ENCODE data around the gene NGRN. TPM values are rescaled to one million over a fixed set of nuclear protein-coding genes. Genes with fewer than 3 reads are reported as not detected.

The NGRN gene
- total RNA-seq, 6 experiments from 2014 or later, result 24.0 to 29.5 (median 26.4) TPM

DNA sequence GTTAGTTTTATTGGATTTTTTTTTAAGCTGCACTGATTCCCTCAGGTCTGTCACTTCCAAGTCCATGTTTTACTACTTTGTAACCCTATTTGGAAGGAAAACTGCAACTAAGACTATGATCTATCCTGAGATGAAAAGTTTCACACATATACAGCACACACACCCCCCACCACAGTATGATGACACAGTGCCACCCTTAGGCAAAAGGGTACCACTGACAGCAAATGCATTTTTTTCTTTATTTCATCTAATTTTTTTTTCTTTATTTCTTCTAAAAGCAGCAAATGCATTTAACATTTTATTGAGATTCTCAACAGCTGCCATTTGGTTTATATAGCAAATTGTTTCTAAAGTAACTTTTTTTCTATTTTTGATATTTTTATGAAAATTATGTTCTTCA is 21.2 kb downstream of the NGRN start:
- no peaks in the 10 kb centered on the region for H3K9me3 ChIP-seq
- DNase-seq, result no peak

DNA sequence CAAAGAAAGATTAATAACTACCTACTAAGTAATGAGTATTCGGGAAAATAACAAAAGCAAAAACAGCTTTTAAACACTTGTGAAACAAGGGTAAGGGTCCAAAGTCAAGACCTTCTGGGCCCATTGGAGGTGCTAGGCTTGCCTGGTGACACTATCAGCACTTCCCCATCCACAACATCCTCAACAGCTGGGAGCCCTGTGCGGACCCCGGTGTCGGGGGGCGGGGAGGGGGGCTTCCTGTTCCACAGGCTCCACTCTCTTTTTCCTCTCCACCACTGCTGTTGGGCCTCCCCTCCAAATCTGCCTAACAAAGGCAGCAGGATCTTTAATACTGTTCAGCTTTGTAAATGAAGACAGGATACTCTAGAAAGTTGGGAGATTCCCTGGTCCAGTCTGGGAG is 21.6 kb downstream of the NGRN start:
- WGBS (ENCODE audit: insufficient coverage, low coverage, low lambda C conversion rate, missing lambda C conversion rate), result 21% methylated on average over 5 of the region's 5 CpGs
- Histone ChIP-seq H3K4me1 (no peaks in the 10 kb centered on the region), H3K4me3 (no peak overlapping the region), H3K27me3 (no peaks in the 10 kb centered on the region), H3K36me3 (no peaks in the 10 kb centered on the region), H3K27ac (no peak overlapping the region), H3K9me3 (no peaks in the 10 kb centered on the region)
- DNase-seq, result no peak
- no peak for TF ChIP-seq POLR2A (IDR thresholded peaks at IDR 0.05)
- no peak for TF ChIP-seq CTCF (IDR thresholded peaks at IDR 0.05)
- intact Hi-C loops (cut with DNase I), result no loop called here
- ATAC-seq, result no peak

More for the DNA sequence above, 21.2 kb downstream of the NGRN start:
- Histone ChIP-seq H3K4me3 (no peak overlapping the region), H3K36me3 (no peaks in the 10 kb centered on the region), H3K27ac (no peak overlapping the region), H3K4me1 (no peaks in the 10 kb centered on the region), H3K27me3 (no peaks in the 10 kb centered on the region)
- ATAC-seq, result peak; percentile 57 to 76 (median 58)
- TF ChIP-seq CTCF (IDR thresholded peaks at IDR 0.05) (peak; percentile 29 to 51 (median 38)), POLR2A (IDR thresholded peaks at IDR 0.05) (no peak)
- intact Hi-C loops (cut with DNase I), result no loop called here

DNA sequence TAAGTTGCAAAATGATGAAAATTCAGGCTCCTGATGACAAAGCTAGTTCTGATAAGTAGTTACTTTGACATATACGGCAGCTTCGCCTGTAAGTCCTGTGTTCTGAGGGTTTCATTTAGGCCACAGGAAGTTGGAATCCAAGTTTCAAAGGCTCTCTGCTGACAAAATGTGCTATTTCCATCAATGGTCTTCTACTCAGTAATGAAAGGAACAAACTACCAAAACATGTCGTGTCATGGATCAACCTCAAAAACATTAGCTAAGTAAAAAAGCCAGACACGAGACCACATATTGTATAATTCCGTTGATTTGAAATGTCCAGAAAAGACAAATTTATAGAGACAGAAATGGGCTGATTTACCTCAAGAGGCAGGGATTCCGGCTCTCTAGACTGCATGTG is 22.5 kb downstream of the NGRN start:
- 62% methylated on average over 6 of the region's 6 CpGs for WGBS (ENCODE audit: insufficient coverage, low coverage, low lambda C conversion rate, missing lambda C conversion rate)
- Histone ChIP-seq H3K27me3 (no peaks in the 10 kb centered on the region), H3K9me3 (no peaks in the 10 kb centered on the region), H3K27ac (no peak overlapping the region), H3K4me1 (no peaks in the 10 kb centered on the region), H3K4me3 (no peak overlapping the region), H3K36me3 (no peaks in the 10 kb centered on the region)
- ATAC-seq, result no peak
- no peak for TF ChIP-seq POLR2A (IDR thresholded peaks at IDR 0.05)
- TF ChIP-seq CTCF (IDR thresholded peaks at IDR 0.05), result no peak
- no peak for DNase-seq
- intact Hi-C loops (cut with DNase I), result no loop called here

GRCh38 chr15:90291679-90292356 is 26.3 kb downstream of the NGRN start:
- Histone ChIP-seq H3K4me1 (peaks cover 0 to 3% (median 0%) of the 10 kb centered on the region in 4 donors), H3K36me3 (no peaks in the 10 kb centered on the region), H3K27ac (no peak overlapping the region), H3K27me3 (no peaks in the 10 kb centered on the region), H3K9me3 (no peaks in the 10 kb centered on the region), H3K4me3 (no peak overlapping the region)
- no peak for TF ChIP-seq CTCF (IDR thresholded peaks at IDR 0.05)
- no peak for TF ChIP-seq POLR2A (IDR thresholded peaks at IDR 0.05)
- 70% methylated on average over 5 of the region's 16 CpGs for WGBS (ENCODE audit: insufficient coverage, low coverage, low lambda C conversion rate, missing lambda C conversion rate)
- intact Hi-C loops (cut with DNase I), result no loop called here
- ATAC-seq (no peak), DNase-seq (no peak)

All from right lobe of liver (tissue), 6 donors.